ENCODE results near the gene CRAMP1.

CRAMP1 gene

GRCh38 chr16:1655909-1656807 lies 44.0 kb downstream of the CRAMP1 start:
- H3K9me3 ChIP-seq (ENCODE audit: severe bottlenecking): no peaks in the 10 kb centered on the region
- H3K4me3 ChIP-seq (ENCODE audit: low read depth, low read length): no peak overlapping the region
- H3K36me3 ChIP-seq: peaks cover 86% of the 10 kb centered on the region
- DNase-seq: no peak
- no peak overlapping the region for H3K27ac ChIP-seq
- TF ChIP-seq CTCF (IDR thresholded peaks at IDR 0.05; ENCODE audit: low read depth, low read length): no peak
- no peaks in the 10 kb centered on the region for H3K27me3 ChIP-seq (ENCODE audit: insufficient read depth, low read depth, severe bottlenecking)

- no peak for TF ChIP-seq CTCF (IDR thresholded peaks at IDR 0.05; ENCODE audit: low read depth, low read length)
- Histone ChIP-seq H3K27me3 (ENCODE audit: insufficient read depth, low read depth, severe bottlenecking) (no peaks in the 10 kb centered on the region), H3K9me3 (ENCODE audit: severe bottlenecking) (no peaks in the 10 kb centered on the region), H3K36me3 (peaks cover 84% of the 10 kb centered on the region), H3K27ac (no peak overlapping the region), H3K4me3 (ENCODE audit: low read depth, low read length) (no peak overlapping the region)
- no peak for DNase-seq
Measured at GRCh38 chr16:1656808-1657617, 44.9 kb downstream of the CRAMP1 start.

GRCh38 chr16:1657841-1658240 lies 45.7 kb downstream of the CRAMP1 start:
- peaks cover 84% of the 10 kb centered on the region for H3K36me3 ChIP-seq
- H3K27me3 ChIP-seq (ENCODE audit: insufficient read depth, low read depth, severe bottlenecking): no peaks in the 10 kb centered on the region
- DNase-seq: no peak
- no peak overlapping the region for H3K27ac ChIP-seq
- no peak for TF ChIP-seq CTCF (IDR thresholded peaks at IDR 0.05; ENCODE audit: low read depth, low read length)
- H3K9me3 ChIP-seq (ENCODE audit: severe bottlenecking): no peaks in the 10 kb centered on the region
- H3K4me3 ChIP-seq (ENCODE audit: low read depth, low read length): no peak overlapping the region

- no peak overlapping the region for H3K4me3 ChIP-seq (ENCODE audit: low read depth, low read length)
- no peaks in the 10 kb centered on the region for H3K27me3 ChIP-seq (ENCODE audit: insufficient read depth, low read depth, severe bottlenecking)
- H3K27ac ChIP-seq: no peak overlapping the region
- DNase-seq: no peak
- H3K9me3 ChIP-seq (ENCODE audit: severe bottlenecking): no peaks in the 10 kb centered on the region
- H3K36me3 ChIP-seq: peaks cover 90% of the 10 kb centered on the region
- no peak for TF ChIP-seq CTCF (IDR thresholded peaks at IDR 0.05; ENCODE audit: low read depth, low read length)
Measured at GRCh38 chr16:1659031-1659430, 46.9 kb downstream of the CRAMP1 start.

- Histone ChIP-seq H3K36me3 (peaks cover 84% of the 10 kb centered on the region), H3K4me3 (ENCODE audit: low read depth, low read length) (no peak overlapping the region)
- TF ChIP-seq CTCF (IDR thresholded peaks at IDR 0.05; ENCODE audit: low read depth, low read length): no peak
Measured at GRCh38 chr16:1661826-1662225, 49.7 kb downstream of the CRAMP1 start.

More at GRCh38 chr16:1661826-1662225, 49.7 kb downstream of the CRAMP1 start:
- DNase-seq: no peak
- Histone ChIP-seq H3K9me3 (ENCODE audit: severe bottlenecking) (no peaks in the 10 kb centered on the region), H3K27ac (no peak overlapping the region), H3K27me3 (ENCODE audit: insufficient read depth, low read depth, severe bottlenecking) (no peaks in the 10 kb centered on the region)

Measured in WERI-Rb-1 (cell line).